Measurements from ENCODE around the gene ZNF648.
A peak's percentile ranks its signal among the peaks of the same experiment; 100 is the strongest.

Gene ZNF648

GRCh38 chr1:182086136-182086535 lies 24.6 kb upstream of the ZNF648 start:
- Mint-ChIP-seq H3K27ac (peak overlapping the region in 1 of 2 donors; percentile 48), H3K9me3 (no peaks in the 10 kb centered on the region), H3K4me3 (no peak overlapping the region), H3K27me3 (no peaks in the 10 kb centered on the region), H3K4me1 (peaks cover 27% of the 10 kb centered on the region)
- ATAC-seq, result no peak
- no peak for DNase-seq

GRCh38 chr1:182085726-182086125 lies 24.2 kb upstream of the ZNF648 start:
- Mint-ChIP-seq H3K27ac (no peak overlapping the region), H3K27me3 (no peaks in the 10 kb centered on the region), H3K4me1 (peaks cover 27% of the 10 kb centered on the region)

DNA sequence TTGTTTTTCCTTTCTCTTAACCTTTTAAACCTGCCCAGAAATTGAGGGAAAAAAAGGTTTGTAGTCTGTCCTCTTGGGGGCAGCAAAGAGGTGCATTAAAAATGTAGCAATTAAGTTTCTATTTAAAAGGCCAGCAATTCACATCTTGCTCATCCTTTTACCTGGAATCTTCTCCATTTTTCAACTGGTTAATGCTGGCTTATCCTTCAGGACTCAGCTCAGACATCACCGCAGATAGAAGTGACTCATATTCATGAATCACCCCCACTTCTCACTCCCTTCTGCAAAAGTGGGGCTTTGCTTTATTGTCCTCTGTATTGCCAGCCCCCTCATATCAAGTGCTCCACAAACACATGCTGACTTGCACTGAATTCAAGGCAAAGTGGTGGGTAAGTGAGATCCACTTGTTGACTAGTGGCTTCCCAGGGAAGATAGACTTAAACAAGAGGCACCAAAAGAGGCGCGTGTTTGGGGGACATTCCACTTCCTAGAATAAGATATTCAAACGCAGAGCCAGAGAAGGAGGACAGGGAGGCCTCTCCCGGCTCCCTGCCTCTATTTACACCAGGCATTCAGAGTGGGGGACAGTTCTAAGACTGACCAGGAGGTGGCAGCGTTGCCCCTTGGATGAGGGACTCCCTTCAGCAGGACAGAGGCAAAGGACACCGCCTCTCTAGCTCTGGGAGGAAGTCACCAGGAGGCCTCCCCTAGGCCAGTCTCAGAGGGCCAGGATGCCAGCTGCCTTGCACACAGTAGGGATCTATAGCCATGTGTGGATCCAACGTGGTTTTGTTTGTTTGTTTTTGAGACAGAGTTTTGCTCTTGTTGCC lies 23.2 kb upstream of the ZNF648 start:
- Mint-ChIP-seq H3K4me1 (peaks cover 27% of the 10 kb centered on the region), H3K27me3 (no peaks in the 10 kb centered on the region), H3K27ac (peak overlapping the region in 1 of 2 donors; percentile 9), H3K9me3 (no peaks in the 10 kb centered on the region), H3K4me3 (no peak overlapping the region)
- ATAC-seq (peak; percentile 85), DNase-seq (peak; percentile 75 to 78)

More at GRCh38 chr1:182085726-182086125, 24.2 kb upstream of the ZNF648 start:
- ATAC-seq (no peak), DNase-seq (no peak)
- H3K9me3 Mint-ChIP-seq, result no peaks in the 10 kb centered on the region
- no peak overlapping the region for H3K4me3 Mint-ChIP-seq

DNA sequence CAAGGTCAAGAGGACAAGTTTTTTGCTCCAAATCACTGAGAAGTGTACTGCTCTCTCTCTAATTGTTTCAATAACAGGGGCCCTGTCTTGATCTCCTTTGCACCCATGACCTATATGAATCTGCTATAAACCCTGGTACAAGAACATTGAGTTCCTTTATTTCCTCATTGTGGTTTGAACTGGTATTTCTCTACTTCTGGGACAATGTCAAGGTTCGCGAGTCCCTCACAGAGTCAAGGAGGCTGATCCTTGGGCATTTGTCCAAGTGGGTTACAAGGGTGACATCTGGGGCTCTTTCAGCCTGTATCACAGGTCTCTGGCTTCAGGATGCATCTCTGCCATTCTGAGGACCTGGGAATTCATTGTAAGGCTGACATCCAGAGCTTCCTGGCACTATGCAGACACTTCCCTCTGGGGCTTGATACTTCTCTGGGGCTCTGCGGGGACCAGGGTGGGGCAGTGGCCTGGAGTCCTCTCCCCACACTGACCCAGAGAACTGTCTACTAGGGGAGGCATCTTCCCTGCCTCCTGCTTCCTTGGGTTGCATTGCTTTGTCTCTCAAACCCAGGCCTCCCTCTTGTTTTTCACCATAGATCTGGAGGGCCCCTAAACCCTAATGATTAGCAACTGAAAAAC lies 22.5 kb upstream of the ZNF648 start:
- H3K9me3 Mint-ChIP-seq, result no peaks in the 10 kb centered on the region
- H3K4me3 Mint-ChIP-seq, result no peak overlapping the region
- H3K4me1 Mint-ChIP-seq, result peaks cover 27% of the 10 kb centered on the region
- no peak overlapping the region for H3K27ac Mint-ChIP-seq
- no peak for ATAC-seq
- H3K27me3 Mint-ChIP-seq, result no peaks in the 10 kb centered on the region
- DNase-seq, result no peak

DNA sequence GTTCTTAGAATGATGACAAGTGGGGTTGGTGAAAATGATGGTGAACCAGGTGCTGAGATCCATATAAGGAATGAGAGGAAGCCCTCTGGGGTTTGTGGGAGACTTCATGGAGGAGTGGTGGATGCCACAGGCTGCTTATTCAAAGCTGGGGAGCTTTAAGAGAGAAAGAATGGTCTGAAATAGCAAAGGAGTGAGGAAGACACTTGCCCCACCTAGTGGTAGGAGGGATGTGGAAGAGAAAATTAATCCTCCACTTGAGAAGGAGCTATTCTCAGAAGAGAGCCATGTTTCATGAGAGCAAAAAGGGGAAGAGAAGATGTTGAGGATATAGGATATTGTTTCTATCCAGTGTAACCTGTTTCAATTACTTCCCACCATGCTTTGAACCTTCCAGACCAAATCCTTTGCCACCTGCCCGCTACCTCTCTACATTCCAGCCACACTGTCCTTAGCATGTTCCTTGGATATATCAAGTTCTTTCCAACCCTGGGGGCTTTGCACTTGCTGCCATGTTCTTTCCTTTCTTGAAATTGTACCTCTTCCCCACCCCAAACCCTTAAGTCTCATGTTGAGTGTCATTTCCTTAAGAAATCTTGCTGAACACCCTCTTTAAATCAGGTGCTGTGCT lies 19.6 kb upstream of the ZNF648 start:
- ATAC-seq (no peak), DNase-seq (no peak)
- Mint-ChIP-seq H3K4me1 (peaks cover 7% of the 10 kb centered on the region), H3K27me3 (no peaks in the 10 kb centered on the region), H3K27ac (no peak overlapping the region), H3K4me3 (no peak overlapping the region), H3K9me3 (no peaks in the 10 kb centered on the region)

DNA sequence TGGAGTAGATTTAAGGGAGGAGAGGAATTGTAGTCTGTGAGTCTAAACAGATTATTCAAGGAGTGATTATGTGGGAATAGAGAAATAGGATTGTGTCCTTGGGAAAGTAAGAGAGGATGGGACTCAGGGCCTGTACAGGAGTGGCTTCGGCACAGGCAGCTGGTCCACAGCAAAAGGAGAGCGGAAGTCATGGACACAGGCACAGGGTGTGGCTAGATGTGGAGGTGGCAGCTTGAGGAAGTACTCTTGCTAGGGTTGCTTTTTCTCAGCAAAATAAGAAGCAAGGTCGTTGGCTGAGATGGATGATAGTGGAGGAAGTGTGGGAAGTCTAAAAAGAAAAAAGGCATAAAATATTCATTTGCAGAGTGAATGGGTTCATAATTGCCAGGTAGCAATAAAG lies 18.5 kb upstream of the ZNF648 start:
- DNase-seq, result no peak
- Mint-ChIP-seq H3K4me3 (no peak overlapping the region), H3K27ac (no peak overlapping the region), H3K4me1 (peaks cover 6% of the 10 kb centered on the region), H3K27me3 (no peaks in the 10 kb centered on the region), H3K9me3 (no peaks in the 10 kb centered on the region)
- no peak for ATAC-seq

DNA sequence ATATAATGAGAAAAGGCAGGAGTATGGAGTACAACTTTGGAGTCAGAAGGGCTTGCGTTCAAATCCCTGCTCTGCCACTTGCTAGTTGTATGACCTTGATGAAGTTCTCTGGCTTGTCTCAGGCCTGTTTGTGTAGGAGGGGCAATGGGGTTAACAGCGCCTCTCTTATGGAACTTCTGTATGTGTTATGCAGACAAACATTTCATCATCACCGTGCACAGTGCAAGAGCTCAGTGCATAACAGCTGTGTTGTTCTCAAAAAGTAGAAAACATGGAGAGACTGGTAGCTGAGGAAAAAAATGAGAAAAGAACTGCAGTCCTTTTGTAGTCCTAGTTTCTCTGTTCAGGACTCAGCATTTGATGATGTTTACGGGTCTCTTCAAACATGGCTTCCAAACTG lies 10.4 kb upstream of the ZNF648 start:
- peaks cover 9% of the 10 kb centered on the region for H3K4me1 Mint-ChIP-seq
- no peak for DNase-seq
- H3K27ac Mint-ChIP-seq, result no peak overlapping the region
- ATAC-seq, result no peak
- no peak overlapping the region for H3K4me3 Mint-ChIP-seq
- H3K9me3 Mint-ChIP-seq, result no peaks in the 10 kb centered on the region
- peaks cover 20% of the 10 kb centered on the region for H3K27me3 Mint-ChIP-seq

DNA sequence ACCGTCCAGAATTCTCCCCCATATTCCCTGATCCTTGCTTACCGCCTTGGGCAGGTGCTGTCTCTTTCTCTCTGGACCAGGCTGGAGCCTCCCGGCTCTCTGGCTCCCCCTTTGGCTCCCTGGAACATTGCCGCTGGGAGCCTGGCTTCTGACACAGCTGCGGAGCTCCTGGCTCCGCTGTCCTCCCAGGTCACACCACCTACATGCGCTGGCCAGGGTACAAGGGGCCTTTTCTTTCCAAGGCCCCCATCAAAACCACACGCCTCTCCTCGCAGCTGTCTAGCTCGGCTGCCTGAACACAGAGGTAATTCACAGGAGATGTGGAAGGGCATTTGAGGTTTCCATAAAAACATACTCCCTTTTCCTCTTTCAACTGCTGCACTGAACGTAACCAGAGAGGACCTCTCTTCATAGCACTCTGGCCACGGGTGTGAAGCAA lies 7.5 kb upstream of the ZNF648 start:
- DNase-seq (peak; percentile 33 to 39), ATAC-seq (peak; percentile 74)
- no peak overlapping the region for H3K27ac Mint-ChIP-seq
- H3K27me3 Mint-ChIP-seq, result peaks cover 39% of the 10 kb centered on the region
- no peaks in the 10 kb centered on the region for H3K9me3 Mint-ChIP-seq
- H3K4me3 Mint-ChIP-seq, result no peak overlapping the region
- peaks cover 9% of the 10 kb centered on the region for H3K4me1 Mint-ChIP-seq

- ATAC-seq (no peak), DNase-seq (no peak)
- Mint-ChIP-seq H3K4me3 (no peak overlapping the region), H3K27me3 (peaks cover 59% of the 10 kb centered on the region), H3K4me1 (peaks cover 9% of the 10 kb centered on the region), H3K9me3 (no peaks in the 10 kb centered on the region), H3K27ac (no peak overlapping the region)
Observed at GRCh38 chr1:182066934-182067333, 5.4 kb upstream of the ZNF648 start.

GRCh38 chr1:182065126-182065845 lies 3.8 kb upstream of the ZNF648 start:
- Mint-ChIP-seq H3K4me1 (peaks cover 9% of the 10 kb centered on the region), H3K4me3 (no peak overlapping the region), H3K9me3 (no peaks in the 10 kb centered on the region), H3K27ac (no peak overlapping the region), H3K27me3 (peaks cover 76% of the 10 kb centered on the region)
- DNase-seq (no peak), ATAC-seq (no peak)

DNA sequence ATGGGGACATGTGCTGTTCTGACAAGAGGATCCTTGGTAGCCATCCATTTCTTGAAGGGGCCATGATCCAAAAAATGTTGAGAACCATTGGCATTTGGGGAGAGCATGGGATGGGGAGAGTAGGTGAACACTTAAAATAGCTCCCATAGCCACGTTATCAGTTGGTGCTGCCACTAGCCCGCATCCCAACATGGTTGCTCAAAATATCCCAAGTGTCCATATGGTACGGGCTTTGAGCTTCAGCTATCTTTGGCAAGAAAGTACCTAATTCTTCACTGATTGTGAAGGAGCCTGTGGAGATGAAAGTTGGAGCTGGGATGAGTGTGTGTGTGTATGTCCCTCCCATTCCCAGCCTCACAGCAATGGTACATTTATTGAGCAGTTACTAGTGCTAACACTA lies 3.1 kb upstream of the ZNF648 start:
- Mint-ChIP-seq H3K4me3 (no peak overlapping the region), H3K4me1 (peaks cover 9% of the 10 kb centered on the region), H3K27ac (no peak overlapping the region), H3K9me3 (no peaks in the 10 kb centered on the region), H3K27me3 (peaks cover 81% of the 10 kb centered on the region)
- no peak for ATAC-seq
- no peak for DNase-seq

DNA sequence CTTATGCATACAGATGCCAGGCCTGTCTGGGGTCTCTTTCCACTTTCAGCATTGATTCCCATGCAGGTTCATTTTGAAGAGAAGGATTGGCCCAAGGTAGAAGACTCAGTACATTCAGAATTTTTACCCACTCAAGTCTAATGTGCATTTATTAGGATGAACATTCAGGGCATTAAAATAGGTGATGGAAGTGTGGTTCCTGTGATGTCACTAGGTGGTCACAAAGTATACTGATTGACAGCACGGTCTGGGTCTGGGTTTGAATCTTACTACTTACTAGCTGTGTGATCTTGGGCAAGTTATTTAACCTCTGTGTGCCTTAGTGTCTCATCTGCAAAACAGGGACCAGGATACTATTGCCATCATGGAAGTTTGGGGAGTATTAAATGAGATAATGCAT lies 711 bp upstream of the ZNF648 start:
- no peak for ATAC-seq
- DNase-seq, result no peak
- Mint-ChIP-seq H3K9me3 (no peaks in the 10 kb centered on the region), H3K27me3 (peaks cover 83% of the 10 kb centered on the region), H3K4me3 (no peak overlapping the region), H3K27ac (no peak overlapping the region), H3K4me1 (peaks cover 8% of the 10 kb centered on the region)

GRCh38 chr1:182060877-182061276 lies 635 bp downstream of the ZNF648 start:
- peaks cover 93% of the 10 kb centered on the region for H3K27me3 Mint-ChIP-seq
- no peak overlapping the region for H3K27ac Mint-ChIP-seq
- DNase-seq, result no peak
- no peak overlapping the region for H3K4me3 Mint-ChIP-seq
- H3K9me3 Mint-ChIP-seq, result no peaks in the 10 kb centered on the region
- no peak for ATAC-seq
- H3K4me1 Mint-ChIP-seq, result peaks cover 18% of the 10 kb centered on the region

GRCh38 chr1:182059936-182060335 lies 1.6 kb downstream of the ZNF648 start:
- no peaks in the 10 kb centered on the region for H3K9me3 Mint-ChIP-seq
- DNase-seq, result no peak
- no peak for ATAC-seq
- no peak overlapping the region for H3K4me3 Mint-ChIP-seq
- peaks cover 18% of the 10 kb centered on the region for H3K4me1 Mint-ChIP-seq
- H3K27ac Mint-ChIP-seq, result no peak overlapping the region
- peaks cover 92% of the 10 kb centered on the region for H3K27me3 Mint-ChIP-seq

DNA sequence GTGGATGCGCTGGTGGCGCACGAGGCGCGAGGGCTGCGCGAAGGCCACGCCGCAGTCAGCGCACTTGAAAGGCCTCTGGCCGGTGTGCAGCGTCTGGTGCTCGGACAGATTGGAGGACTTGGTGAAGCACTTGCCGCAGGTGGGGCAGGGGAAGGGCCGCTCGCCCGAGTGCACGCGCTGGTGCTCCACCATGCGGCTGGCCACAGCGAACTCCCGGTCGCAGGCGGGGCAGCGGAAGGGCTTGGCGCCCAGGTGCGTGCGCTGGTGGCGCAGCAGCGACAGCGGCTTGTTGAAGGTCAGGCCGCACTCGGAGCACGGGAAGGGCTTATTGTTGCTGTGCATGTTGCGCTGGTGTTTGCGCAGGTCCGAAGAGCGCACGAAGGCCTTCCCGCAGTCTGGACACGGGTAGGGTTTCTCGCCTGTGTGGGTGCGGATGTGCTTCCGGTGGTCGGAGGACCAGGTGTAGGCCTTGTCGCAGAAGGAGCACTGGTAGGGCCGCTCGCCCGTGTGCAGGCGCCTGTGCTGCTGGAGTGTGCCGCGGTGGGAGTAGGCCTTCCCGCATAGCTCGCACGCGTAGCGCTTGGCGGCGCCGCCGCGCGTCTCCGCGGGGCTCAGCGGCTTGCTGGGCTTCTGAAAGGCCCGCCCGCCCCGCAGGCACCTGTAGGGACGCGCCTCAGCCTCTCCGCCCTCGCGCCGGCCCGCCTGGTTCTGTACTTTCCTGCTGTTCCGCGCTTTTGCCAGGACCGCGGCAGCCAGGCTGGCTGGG lies 4.7 kb downstream of the ZNF648 start:
- Mint-ChIP-seq H3K9me3 (no peaks in the 10 kb centered on the region), H3K4me1 (peaks cover 18% of the 10 kb centered on the region), H3K27ac (no peak overlapping the region), H3K27me3 (peaks cover 64% of the 10 kb centered on the region), H3K4me3 (peak overlapping the region in 1 of 2 donors; percentile 33)
- DNase-seq (no peak), ATAC-seq (no peak)
